ENCODE measurements around the gene GALNT6.
A peak's percentile ranks its signal among the peaks of the same experiment; 100 is the strongest.

Gene GALNT6

GRCh38 chr12:51361161-51362016 lies 29.8 kb downstream of the GALNT6 start:
- Mint-ChIP-seq H3K27me3 (no peaks in the 10 kb centered on the region), H3K4me3 (no peak overlapping the region), H3K9me3 (ENCODE audit: low read depth) (no peaks in the 10 kb centered on the region), H3K4me1 (ENCODE audit: low read depth) (peaks cover 2% of the 10 kb centered on the region), H3K36me3 (peaks cover 25% of the 10 kb centered on the region), H3K27ac (no peak overlapping the region)

GRCh38 chr12:51360315-51360714 lies 30.9 kb downstream of the GALNT6 start:
- Mint-ChIP-seq H3K27ac (no peak overlapping the region), H3K36me3 (peaks cover 25% of the 10 kb centered on the region), H3K9me3 (ENCODE audit: low read depth) (no peaks in the 10 kb centered on the region), H3K4me3 (no peak overlapping the region), H3K27me3 (no peaks in the 10 kb centered on the region), H3K4me1 (ENCODE audit: low read depth) (peaks cover 2% of the 10 kb centered on the region)

DNA sequence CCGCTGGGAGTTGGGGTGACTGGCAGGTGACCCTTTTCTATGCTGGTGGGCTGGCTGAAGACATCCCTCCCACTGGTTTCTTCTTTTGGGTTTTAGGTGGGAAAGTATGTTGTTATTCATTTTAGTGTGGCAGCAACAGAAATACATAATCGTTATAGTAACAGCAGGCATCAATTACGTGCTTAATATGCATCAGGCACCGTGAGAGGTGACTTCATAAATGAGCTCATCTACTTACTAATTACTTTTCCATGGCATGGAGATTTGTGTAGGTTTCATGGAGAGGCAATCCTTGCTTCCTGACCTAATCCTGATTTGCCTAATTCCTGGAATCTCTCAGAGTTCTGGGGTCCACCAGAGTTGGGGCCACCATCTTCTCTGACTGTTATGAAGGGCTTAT lies 31.4 kb downstream of the GALNT6 start:
- H3K4me3 Mint-ChIP-seq: no peak overlapping the region
- no peaks in the 10 kb centered on the region for H3K9me3 Mint-ChIP-seq (ENCODE audit: low read depth)
- H3K27ac Mint-ChIP-seq: no peak overlapping the region
- H3K27me3 Mint-ChIP-seq: no peaks in the 10 kb centered on the region
- peaks cover 25% of the 10 kb centered on the region for H3K36me3 Mint-ChIP-seq
- peaks cover 2% of the 10 kb centered on the region for H3K4me1 Mint-ChIP-seq (ENCODE audit: low read depth)

DNA sequence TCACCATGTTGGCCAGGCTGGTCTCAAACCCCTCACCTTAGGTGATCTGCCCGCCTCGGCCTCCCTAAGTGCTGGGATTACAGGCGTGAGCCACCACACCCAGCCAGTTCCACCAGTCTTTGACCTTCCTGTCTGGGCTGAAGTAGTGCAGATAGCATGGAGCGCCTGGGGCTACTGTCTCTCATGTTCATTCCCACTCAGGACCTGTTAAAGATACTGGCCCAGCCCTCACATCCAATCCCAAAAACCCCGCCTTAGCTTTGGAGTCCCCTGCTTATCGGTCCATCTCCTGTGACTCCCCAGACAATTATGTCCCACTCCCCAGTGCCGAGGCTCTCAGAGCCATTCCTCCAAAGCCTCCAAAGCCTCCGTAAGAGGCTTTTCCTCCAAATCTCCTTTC lies 32.7 kb downstream of the GALNT6 start:
- Mint-ChIP-seq H3K36me3 (peaks cover 25% of the 10 kb centered on the region), H3K9me3 (ENCODE audit: low read depth) (no peaks in the 10 kb centered on the region), H3K4me3 (no peak overlapping the region), H3K27ac (no peak overlapping the region), H3K4me1 (ENCODE audit: low read depth) (peaks cover 2% of the 10 kb centered on the region), H3K27me3 (no peaks in the 10 kb centered on the region)

DNA sequence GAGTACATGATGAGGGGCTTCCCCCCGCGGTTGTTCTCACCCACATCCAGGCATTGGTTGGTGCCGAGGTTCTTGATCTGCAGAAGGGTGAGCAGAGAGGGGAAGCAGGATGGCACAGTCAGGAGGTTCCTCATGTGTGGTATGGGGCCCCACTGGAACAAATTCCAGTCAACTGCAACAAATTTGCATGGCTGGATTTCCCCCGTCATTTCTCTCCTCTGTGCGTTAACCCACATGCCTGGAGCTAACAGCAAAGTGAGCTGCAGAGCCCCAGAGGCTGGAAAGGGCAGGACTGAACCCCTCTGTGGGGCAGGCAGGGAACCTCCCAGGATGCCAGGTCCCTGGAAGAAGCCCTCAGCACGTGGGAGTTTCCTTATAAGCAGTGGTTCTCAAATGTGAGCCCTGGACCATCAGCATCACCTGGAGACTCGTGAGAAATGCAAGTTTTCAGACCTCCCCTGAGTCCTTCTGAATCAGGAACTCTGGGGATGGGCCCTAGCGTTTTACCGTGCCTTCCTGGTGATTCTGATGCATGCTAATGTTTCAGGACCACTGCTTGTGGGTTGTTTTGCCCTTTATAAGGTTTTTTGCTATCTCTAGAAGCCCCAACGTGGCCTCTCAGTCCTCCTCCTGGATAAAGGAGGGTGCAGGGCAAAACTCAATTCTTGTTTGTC lies 33.7 kb downstream of the GALNT6 start:
- no peaks in the 10 kb centered on the region for H3K9me3 Mint-ChIP-seq (ENCODE audit: low read depth)

DNA sequence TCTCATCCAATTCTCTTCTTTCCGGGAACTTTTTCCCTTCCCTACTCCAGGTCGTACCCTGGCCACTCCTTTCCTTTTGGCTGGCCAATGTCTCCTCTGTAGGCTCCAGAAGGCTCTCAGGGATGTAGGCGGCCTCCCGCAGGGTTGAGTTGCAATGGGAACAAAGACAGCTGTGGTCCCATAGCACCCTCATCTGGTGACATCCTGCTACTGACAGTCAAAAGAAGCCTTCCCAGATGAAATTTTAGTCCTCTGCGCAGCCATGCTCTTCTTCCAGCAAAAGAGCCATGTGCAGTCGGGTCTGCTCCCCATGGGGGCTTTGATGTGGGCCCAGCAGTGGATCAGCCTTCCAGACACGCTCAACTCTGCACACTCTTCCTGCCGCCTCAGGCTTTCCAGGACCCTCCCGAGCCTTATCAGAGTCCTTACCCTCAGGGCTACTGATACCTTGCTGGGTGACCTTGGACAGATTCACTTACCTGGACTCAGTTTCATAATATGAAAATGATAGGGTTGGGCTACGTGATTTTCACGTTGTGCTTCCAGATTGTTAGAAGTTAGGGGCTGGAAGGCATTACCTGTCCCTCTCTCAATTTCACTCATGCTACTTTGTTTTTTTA lies 39.2 kb downstream of the GALNT6 start:
- peaks cover 3% of the 10 kb centered on the region for H3K4me1 Mint-ChIP-seq (ENCODE audit: low read depth)
- no peak overlapping the region for H3K4me3 Mint-ChIP-seq
- H3K27me3 Mint-ChIP-seq: no peaks in the 10 kb centered on the region
- no peaks in the 10 kb centered on the region for H3K9me3 Mint-ChIP-seq (ENCODE audit: low read depth)
- H3K27ac Mint-ChIP-seq: no peak overlapping the region
- peaks cover 4% of the 10 kb centered on the region for H3K36me3 Mint-ChIP-seq

More for the DNA sequence above, 33.7 kb downstream of the GALNT6 start:
- Mint-ChIP-seq H3K36me3 (peaks cover 22% of the 10 kb centered on the region), H3K4me3 (no peak overlapping the region), H3K27me3 (no peaks in the 10 kb centered on the region), H3K27ac (no peak overlapping the region), H3K4me1 (ENCODE audit: low read depth) (peaks cover 2% of the 10 kb centered on the region)

- Mint-ChIP-seq H3K9me3 (ENCODE audit: low read depth) (no peaks in the 10 kb centered on the region), H3K4me3 (no peak overlapping the region), H3K27me3 (no peaks in the 10 kb centered on the region), H3K36me3 (no peaks in the 10 kb centered on the region), H3K27ac (no peak overlapping the region), H3K4me1 (ENCODE audit: low read depth) (peaks cover 3% of the 10 kb centered on the region)
These were observed 42.2 kb downstream of the GALNT6 start for GRCh38 chr12:51349026-51349425.

DNA sequence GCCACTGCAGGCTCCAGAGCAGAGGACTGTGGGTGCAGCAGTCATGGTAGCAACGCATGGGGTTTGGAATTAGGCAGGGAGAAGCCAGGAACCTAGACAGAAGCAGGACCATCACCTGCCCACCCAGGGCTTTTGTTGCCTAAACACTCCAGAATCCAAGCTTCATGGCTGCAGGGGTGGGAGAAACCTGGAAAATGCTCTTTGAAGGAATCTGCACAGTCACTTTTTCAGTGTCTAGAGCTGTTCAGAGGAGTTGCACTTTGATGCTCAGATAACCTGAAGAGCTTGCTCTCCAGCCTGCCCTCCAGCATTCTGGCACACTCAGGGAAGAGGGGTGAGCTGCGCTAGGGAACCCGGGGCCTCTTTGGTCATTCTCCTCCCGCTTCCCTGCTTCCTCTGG lies 43.1 kb downstream of the GALNT6 start:
- Mint-ChIP-seq H3K9me3 (ENCODE audit: low read depth) (no peaks in the 10 kb centered on the region), H3K27me3 (no peaks in the 10 kb centered on the region), H3K27ac (no peak overlapping the region), H3K4me1 (ENCODE audit: low read depth) (peaks cover 3% of the 10 kb centered on the region), H3K36me3 (no peaks in the 10 kb centered on the region), H3K4me3 (no peak overlapping the region)

DNA sequence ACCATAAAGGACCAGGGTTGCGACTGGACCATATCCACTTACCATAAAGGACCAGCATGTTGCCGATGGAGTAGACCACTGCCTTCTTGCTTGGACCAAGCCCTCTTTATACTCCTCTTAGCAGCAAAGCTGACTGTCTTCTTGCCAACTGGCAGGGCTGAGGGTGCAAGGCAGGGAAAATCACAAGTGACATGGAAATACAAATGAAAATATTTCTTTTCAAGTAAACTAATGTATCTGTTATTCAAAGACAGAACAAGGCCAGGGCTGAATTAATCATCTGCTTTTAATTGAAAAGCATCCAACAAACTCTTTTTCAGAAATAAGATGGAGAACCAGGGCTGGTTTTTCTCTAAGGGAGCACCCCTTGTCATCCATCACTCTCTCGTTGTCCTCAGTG lies 44.6 kb downstream of the GALNT6 start, which contains the start of gene CELA1:
TSS of gene CELA1 (minus strand) at position 99 of the 400 bp plus-strand sequence. CDS start at position 58, 41 bp downstream.
- Mint-ChIP-seq H3K27ac (no peak within 1 kb of the TSS), H3K4me3 (no peak within 1 kb of the TSS)

DNA sequence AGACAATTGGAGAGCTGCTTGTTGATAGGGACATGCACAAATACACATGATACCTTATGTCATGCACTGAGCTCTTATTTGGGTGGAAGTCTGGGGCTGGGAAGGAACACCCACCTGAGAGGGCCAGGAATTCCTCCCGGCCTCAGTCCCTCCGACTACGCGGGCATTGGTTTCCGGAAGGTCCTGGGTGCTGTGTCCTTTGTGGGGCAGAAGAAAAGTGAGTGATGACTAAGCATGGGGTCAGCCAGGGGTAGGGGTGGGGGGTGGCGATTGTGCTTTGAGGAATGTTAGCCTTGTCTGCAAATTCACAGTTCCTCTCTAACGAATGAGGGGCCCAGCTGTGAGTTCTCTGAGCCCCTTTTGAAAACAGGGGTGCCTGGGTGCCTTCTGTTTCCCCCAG lies 45.5 kb downstream of the GALNT6 start:
- Mint-ChIP-seq H3K4me3 (no peak overlapping the region), H3K4me1 (ENCODE audit: low read depth) (peaks cover 12% of the 10 kb centered on the region), H3K27ac (no peak overlapping the region), H3K36me3 (no peaks in the 10 kb centered on the region), H3K9me3 (ENCODE audit: low read depth) (no peaks in the 10 kb centered on the region), H3K27me3 (no peaks in the 10 kb centered on the region)

More for the DNA sequence above, 44.6 kb downstream of the GALNT6 start, which contains the start of gene CELA1:
- Mint-ChIP-seq H3K36me3 (no peaks in the 10 kb centered on the region), H3K27me3 (no peaks in the 10 kb centered on the region), H3K4me1 (ENCODE audit: low read depth) (peaks cover 5% of the 10 kb centered on the region), H3K9me3 (ENCODE audit: low read depth) (no peaks in the 10 kb centered on the region)

GRCh38 chr12:51343201-51343600 lies 48.0 kb downstream of the GALNT6 start:
- Mint-ChIP-seq H3K9me3 (ENCODE audit: low read depth) (no peaks in the 10 kb centered on the region), H3K4me1 (ENCODE audit: low read depth) (peaks cover 12% of the 10 kb centered on the region), H3K27me3 (no peaks in the 10 kb centered on the region), H3K4me3 (no peak overlapping the region), H3K36me3 (no peaks in the 10 kb centered on the region), H3K27ac (no peak overlapping the region)

GRCh38 chr12:51342416-51342815 lies 48.8 kb downstream of the GALNT6 start:
- Mint-ChIP-seq H3K4me1 (ENCODE audit: low read depth) (peaks cover 12% of the 10 kb centered on the region), H3K4me3 (no peak overlapping the region), H3K9me3 (ENCODE audit: low read depth) (no peaks in the 10 kb centered on the region), H3K27ac (no peak overlapping the region), H3K27me3 (no peaks in the 10 kb centered on the region), H3K36me3 (no peaks in the 10 kb centered on the region)

GRCh38 chr12:51341251-51342007 lies 49.8 kb downstream of the GALNT6 start:
- H3K36me3 Mint-ChIP-seq: no peaks in the 10 kb centered on the region
- H3K27me3 Mint-ChIP-seq: no peaks in the 10 kb centered on the region
- peaks cover 16% of the 10 kb centered on the region for H3K4me1 Mint-ChIP-seq (ENCODE audit: low read depth)
- H3K27ac Mint-ChIP-seq: peak overlapping the region; percentile 17
- H3K9me3 Mint-ChIP-seq (ENCODE audit: low read depth): no peaks in the 10 kb centered on the region
- H3K4me3 Mint-ChIP-seq: no peak overlapping the region

GRCh38 chr12:51339750-51340149 lies 51.5 kb downstream of the GALNT6 start:
- Mint-ChIP-seq H3K27me3 (no peaks in the 10 kb centered on the region), H3K9me3 (ENCODE audit: low read depth) (no peaks in the 10 kb centered on the region), H3K27ac (no peak overlapping the region), H3K4me1 (ENCODE audit: low read depth) (peaks cover 21% of the 10 kb centered on the region), H3K36me3 (peaks cover 2% of the 10 kb centered on the region), H3K4me3 (no peak overlapping the region)

Data from activated naive CD8-positive, alpha-beta T cell (primary cell).